GM12801 (cell line): ENCODE results near the gene TMEM164.

ENCODE experiments used
- TF ChIP-seq, protein P1 (sequence below): IDR thresholded peaks from one replicate; pipeline ENCODE4 v1.5.1; 2011; ENCODE audit warnings: control low read depth; ENCODE audit not compliant: insufficient read length; ENCODE audit errors: extremely low read depth

The TMEM164 gene

GRCh38 chrX:110183314-110183713 is 180.4 kb downstream of the TMEM164 start:
- TF ChIP-seq, protein P1, sequence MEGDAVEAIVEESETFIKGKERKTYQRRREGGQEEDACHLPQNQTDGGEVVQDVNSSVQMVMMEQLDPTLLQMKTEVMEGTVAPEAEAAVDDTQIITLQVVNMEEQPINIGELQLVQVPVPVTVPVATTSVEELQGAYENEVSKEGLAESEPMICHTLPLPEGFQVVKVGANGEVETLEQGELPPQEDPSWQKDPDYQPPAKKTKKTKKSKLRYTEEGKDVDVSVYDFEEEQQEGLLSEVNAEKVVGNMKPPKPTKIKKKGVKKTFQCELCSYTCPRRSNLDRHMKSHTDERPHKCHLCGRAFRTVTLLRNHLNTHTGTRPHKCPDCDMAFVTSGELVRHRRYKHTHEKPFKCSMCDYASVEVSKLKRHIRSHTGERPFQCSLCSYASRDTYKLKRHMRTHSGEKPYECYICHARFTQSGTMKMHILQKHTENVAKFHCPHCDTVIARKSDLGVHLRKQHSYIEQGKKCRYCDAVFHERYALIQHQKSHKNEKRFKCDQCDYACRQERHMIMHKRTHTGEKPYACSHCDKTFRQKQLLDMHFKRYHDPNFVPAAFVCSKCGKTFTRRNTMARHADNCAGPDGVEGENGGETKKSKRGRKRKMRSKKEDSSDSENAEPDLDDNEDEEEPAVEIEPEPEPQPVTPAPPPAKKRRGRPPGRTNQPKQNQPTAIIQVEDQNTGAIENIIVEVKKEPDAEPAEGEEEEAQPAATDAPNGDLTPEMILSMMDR, result no peak

GRCh38 chrX:110188701-110189558 is 186.0 kb downstream of the TMEM164 start:
- TF ChIP-seq, protein P1, result no peak

GRCh38 chrX:110192516-110192915 is 189.6 kb downstream of the TMEM164 start:
- TF ChIP-seq, protein P1, result no peak

DNA sequence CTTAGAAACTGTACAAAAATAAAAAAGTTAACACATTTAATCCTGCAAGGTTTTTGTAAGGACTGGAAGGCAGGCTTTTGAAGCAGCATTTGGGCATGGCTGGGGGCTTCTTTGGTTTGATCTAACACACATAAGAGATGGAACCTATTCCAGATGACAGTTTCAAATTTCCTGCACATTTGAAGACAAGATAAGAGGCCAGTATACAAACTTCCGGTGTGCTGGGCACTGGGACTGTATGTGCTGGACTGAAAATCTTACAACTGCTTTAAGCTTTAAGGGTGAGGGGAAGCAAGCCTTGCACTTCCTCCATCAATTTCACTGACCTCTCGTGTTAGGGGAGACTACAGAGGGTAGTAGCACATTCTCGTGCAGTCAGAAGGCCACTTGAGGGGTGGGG is 192.1 kb downstream of the TMEM164 start:
- TF ChIP-seq, protein P1, result no peak

DNA sequence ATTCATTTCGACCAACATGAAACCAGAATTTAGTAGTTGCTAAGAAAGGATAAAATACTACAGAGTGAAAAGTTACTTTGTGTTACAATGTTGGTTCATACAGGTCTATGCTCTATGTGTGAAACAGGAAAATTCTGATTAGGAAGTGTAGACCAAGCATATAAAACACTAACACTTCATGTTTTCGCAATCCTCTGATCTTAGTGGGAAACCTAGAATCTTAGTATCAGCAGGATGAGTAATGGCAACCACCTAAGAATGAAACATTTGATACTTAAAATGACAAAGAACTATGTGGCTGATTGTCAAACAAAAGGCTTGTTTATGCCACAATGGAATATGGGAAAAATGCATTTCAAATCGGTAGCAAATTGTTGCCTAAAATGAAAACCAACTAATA is 198.9 kb downstream of the TMEM164 start:
- TF ChIP-seq, protein P1, result no peak

GRCh38 chrX:110204986-110205385 is 202.1 kb downstream of the TMEM164 start:
- TF ChIP-seq, protein P1, result no peak

GRCh38 chrX:110208092-110208491 is 205.2 kb downstream of the TMEM164 start:
- TF ChIP-seq, protein P1, result no peak
